BLaER1 treated with 17β-estradiol and CSF1 and Interleukin-3, amounts not matched to agents 10 nM and 100 nM (cell line): ENCODE measurements around the gene NOL4L.
A peak's percentile ranks its signal among the peaks of the same experiment; 100 is the strongest.

Experiments
- H3K27ac ChIP-seq, 11 experiments: shearing (Covaris generic); formaldehyde crosslinking; 2 replicates each; pipeline ENCODE4 v1.8.1; 2022
- H3K27me3 ChIP-seq, 11 experiments: shearing (Covaris generic); formaldehyde crosslinking; 2 replicates each; pipeline ENCODE4 v1.8.1; 2022
- H3K36me3 ChIP-seq, 11 experiments: shearing (Covaris generic); formaldehyde crosslinking; 2 replicates each; pipeline ENCODE4 v1.8.1; 2022
- H3K4me1 ChIP-seq, 10 experiments: shearing (Covaris generic); formaldehyde crosslinking; 2 replicates each; pipeline ENCODE4 v1.8.1; 2022
- H3K4me2 ChIP-seq, 11 experiments: shearing (Covaris generic); formaldehyde crosslinking; 2 replicates each; pipeline ENCODE4 v1.8.1; 2022
- H3K4me3 ChIP-seq, 10 experiments: shearing (Covaris generic); formaldehyde crosslinking; 2 replicates each; pipeline ENCODE4 v1.8.1; 2022
- H3K9ac ChIP-seq, 11 experiments: shearing (Covaris generic); formaldehyde crosslinking; 2 replicates each; pipeline ENCODE4 v1.8.1; 2022
- H3K9me3 ChIP-seq, 11 experiments: shearing (Covaris generic); formaldehyde crosslinking; replicated peaks in 1 of 11; 2 replicates each; pipeline ENCODE4 v1.8.1; 2022
- H4K20me1 ChIP-seq, 11 experiments: shearing (Covaris generic); formaldehyde crosslinking; 2 replicates each; pipeline ENCODE4 v1.8.1; 2022
- Cebpa-rat ChIP-seq, 11 experiments: shearing (Covaris generic); IDR thresholded peaks; 2 replicates each; pipeline ENCODE4 v1.8.1; 2022

NOL4L gene

DNA sequence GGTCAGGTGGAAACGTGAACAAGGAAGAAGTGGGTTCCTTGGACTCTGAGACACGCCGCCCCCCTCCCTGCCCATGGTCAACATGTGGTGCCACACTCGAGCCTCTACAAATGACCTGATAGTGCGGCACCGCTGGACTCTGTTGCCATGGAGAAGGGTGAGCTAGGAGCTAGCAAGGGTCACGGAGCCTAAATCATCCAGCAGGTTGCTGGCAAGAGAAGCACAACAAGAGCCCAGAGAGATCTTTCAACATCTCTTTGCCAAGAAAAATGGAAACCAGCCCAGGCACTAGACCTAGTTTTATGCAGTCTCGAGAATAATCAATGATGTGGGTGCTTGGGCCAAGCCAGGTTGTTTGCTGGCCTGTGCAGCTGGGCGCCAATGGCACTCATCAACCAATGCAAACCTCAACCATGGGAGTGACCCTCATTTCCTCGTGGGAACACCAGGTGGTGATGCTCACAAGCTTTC, 69.5 kb downstream of the NOL4L start:
- Histone ChIP-seq H3K4me1 (peaks cover 34 to 100% (median 96%) of the 10 kb centered on the region in 10 experiments), H3K27ac (no peak overlapping the region), H4K20me1 (peaks cover 0 to 18% (median 0%) of the 10 kb centered on the region in 11 experiments; a peak in 6 of 22 replicates), H3K36me3 (peaks cover 16 to 49% (median 34%) of the 10 kb centered on the region in 11 experiments; a peak in 17 of 22 replicates), H3K9ac (no peak overlapping the region), H3K9me3 (no peaks in the 10 kb centered on the region), H3K27me3 (no peaks in the 10 kb centered on the region), H3K4me2 (peak overlapping the region in 9 of 11 experiments; percentile 64 to 91 (median 89); a peak in 14 of 22 replicates), H3K4me3 (no peak overlapping the region)
- no peak for TF ChIP-seq Cebpa-rat (IDR thresholded peaks at IDR 0.05)

DNA sequence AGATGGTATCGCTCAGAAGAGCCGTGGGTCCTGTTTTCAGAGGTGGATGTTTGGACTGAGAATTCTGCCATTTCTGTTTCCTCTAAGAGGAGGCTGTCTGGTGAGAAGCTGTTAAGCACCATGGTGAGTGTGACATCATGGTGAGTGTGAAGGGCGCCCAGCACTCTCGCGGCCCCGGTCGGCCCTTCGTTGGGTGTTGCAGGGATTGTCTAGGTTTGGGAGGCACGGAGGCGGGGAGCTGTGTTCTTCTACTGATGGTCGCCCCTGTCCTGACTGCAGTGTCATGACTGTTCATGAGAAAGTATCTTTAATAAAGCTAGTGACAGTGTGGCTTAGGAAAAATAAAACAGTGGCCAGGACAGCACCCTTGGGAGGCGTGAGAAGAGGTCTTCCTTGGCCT, 70.4 kb downstream of the NOL4L start:
- Histone ChIP-seq H3K4me3 (no peak overlapping the region), H3K9me3 (no peaks in the 10 kb centered on the region), H3K27me3 (no peaks in the 10 kb centered on the region), H3K4me2 (peak overlapping the region in 9 of 11 experiments; percentile 46 to 91 (median 89); a peak in 16 of 22 replicates), H3K9ac (no peak overlapping the region), H3K27ac (peak overlapping the region in 2 of 11 experiments; percentile 7 to 49; a peak in 2 of 22 replicates), H3K36me3 (peaks cover 16 to 49% (median 34%) of the 10 kb centered on the region in 11 experiments; a peak in 17 of 22 replicates), H4K20me1 (peaks cover 0 to 14% (median 0%) of the 10 kb centered on the region in 11 experiments; a peak in 6 of 22 replicates), H3K4me1 (peaks cover 43 to 100% (median 97%) of the 10 kb centered on the region in 10 experiments)
- TF ChIP-seq Cebpa-rat (IDR thresholded peaks at IDR 0.05) = no peak

DNA sequence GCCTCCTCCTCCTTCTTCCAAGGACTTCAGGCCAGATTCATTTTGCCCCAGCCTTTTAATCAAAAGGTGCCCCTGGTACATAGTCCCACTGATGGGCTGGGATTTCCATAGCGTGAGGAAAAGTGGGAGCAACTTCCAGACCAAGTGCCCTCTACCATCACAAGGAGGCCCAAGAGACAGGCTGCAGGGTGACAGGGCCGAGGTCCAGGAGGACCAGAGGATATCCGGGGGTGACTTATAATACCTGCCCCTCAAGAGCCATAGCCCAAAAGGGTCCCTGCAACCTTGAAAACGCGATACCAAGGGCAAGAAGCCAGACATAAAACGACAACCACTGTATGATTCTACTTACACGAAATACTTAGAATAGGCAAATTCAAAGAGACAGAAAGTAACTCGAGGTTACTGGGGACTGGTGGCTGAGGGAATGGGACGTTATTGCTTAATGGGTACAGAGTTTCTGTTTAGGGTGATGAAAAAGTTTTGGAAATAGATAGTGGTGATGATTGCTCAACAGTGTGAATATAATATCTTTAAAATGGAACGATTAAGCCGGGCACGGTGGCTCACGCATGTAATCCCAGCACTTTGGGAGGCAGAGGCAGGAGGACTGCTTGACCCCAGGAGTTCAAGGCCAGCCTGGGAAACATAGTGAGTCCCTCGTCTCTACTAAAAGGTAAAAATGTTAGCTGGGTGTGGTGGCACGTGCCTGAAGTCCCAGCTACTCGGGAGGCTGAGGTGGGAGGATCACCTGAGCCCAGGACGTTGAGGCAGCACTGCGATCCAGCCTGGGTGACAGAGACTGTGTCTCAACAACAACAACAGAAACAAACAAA, 71.9 kb downstream of the NOL4L start:
- Histone ChIP-seq H3K36me3 (peaks cover 5 to 34% (median 19%) of the 10 kb centered on the region in 11 experiments; a peak in 13 of 22 replicates), H3K4me3 (peak overlapping the region in 5 of 10 experiments; percentile 27 to 70 (median 59); a peak in 7 of 20 replicates), H3K9ac (peak overlapping the region in 6 of 11 experiments; percentile 6 to 56 (median 38); a peak in 9 of 22 replicates), H3K4me2 (peak overlapping the region in 9 of 11 experiments; percentile 83 to 95 (median 89); a peak in 18 of 22 replicates), H3K4me1 (peaks cover 56 to 100% (median 98%) of the 10 kb centered on the region in 10 experiments), H4K20me1 (peaks cover 0 to 12% (median 0%) of the 10 kb centered on the region in 11 experiments; a peak in 5 of 22 replicates), H3K27ac (peak overlapping the region in 8 of 11 experiments; percentile 31 to 62 (median 44); a peak in 14 of 22 replicates), H3K27me3 (no peaks in the 10 kb centered on the region), H3K9me3 (no peaks in the 10 kb centered on the region)
- peak in 4 of 11 experiments; percentile 29 to 69 (median 42); a peak in 4 of 22 replicates for TF ChIP-seq Cebpa-rat (IDR thresholded peaks at IDR 0.05)

DNA sequence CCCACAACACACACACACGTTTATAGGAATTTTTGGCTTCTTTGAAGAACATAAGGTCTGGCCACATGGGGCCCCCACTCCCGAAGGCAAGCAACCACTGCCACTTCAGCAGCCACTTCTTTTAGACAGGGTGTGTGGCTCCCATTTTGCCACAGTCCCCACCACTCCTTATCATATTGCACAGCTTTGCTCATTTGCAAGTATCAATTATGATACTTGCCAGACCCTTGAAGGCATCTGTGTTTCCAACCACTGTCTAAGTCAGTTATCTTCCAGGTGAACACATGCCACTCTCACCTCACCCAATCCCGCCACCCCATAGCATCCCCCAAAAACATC, 73.1 kb downstream of the NOL4L start:
- H3K4me3 ChIP-seq = peak overlapping the region in 8 of 10 experiments; percentile 43 to 70 (median 56); a peak in 12 of 20 replicates
- peaks cover 0 to 12% (median 0%) of the 10 kb centered on the region in 11 experiments; a peak in 4 of 22 replicates for H4K20me1 ChIP-seq
- H3K4me2 ChIP-seq = peak overlapping the region; percentile 67 to 95 (median 89); a peak in 19 of 22 replicates
- H3K27me3 ChIP-seq = no peaks in the 10 kb centered on the region
- H3K9me3 ChIP-seq = no peaks in the 10 kb centered on the region
- peaks cover 5 to 24% (median 12%) of the 10 kb centered on the region in 11 experiments; a peak in 13 of 22 replicates for H3K36me3 ChIP-seq
- peak overlapping the region in 9 of 11 experiments; percentile 54 to 85 (median 77); a peak in 14 of 22 replicates for H3K9ac ChIP-seq
- TF ChIP-seq Cebpa-rat (IDR thresholded peaks at IDR 0.05) = no peak
- peaks cover 57 to 100% (median 98%) of the 10 kb centered on the region in 10 experiments for H3K4me1 ChIP-seq
- peak overlapping the region in 7 of 11 experiments; percentile 84 to 92 (median 88); a peak in 14 of 22 replicates for H3K27ac ChIP-seq

DNA sequence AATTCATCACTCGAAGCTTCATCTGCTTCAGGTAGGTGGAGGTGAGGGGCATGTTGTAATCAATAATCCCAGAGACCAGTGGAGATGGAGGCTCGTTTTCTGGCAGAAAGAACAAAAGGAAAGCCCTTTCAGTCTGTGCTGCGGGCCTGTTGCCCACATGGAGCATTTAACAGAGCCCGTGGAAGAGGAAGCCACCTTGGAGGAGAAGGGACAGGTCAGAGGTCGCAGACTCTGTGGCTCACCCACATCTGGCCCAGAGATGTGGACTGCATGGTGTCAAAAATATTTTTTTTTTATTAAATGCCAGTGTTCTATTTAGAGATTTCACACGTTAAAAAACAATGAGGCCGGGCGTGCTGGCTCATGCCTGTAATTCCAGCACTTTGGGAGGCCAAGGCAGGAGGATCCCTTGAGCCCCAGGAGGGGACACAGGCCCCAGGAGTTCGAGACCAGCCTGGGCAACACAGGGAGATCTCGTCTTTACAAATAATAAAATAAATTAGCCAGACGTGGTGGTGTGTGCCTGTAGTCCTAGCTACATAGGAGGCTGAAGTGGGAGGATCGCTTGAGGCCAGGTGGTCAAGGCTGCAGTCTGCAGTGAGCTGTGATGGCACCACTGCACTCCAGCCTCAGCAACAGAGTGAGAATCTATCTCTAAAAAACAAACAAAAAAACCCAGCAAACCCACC, 73.6 kb downstream of the NOL4L start:
- H3K4me1 ChIP-seq = peaks cover 57 to 100% (median 98%) of the 10 kb centered on the region in 10 experiments
- peak overlapping the region; percentile 2 to 85 (median 73); a peak in 18 of 22 replicates for H3K9ac ChIP-seq
- no peaks in the 10 kb centered on the region for H3K27me3 ChIP-seq
- peaks cover 5 to 24% (median 12%) of the 10 kb centered on the region in 11 experiments; a peak in 13 of 22 replicates for H3K36me3 ChIP-seq
- H3K9me3 ChIP-seq = no peaks in the 10 kb centered on the region
- TF ChIP-seq Cebpa-rat (IDR thresholded peaks at IDR 0.05) = no peak
- peak overlapping the region in 8 of 10 experiments; percentile 43 to 70 (median 56); a peak in 16 of 20 replicates for H3K4me3 ChIP-seq
- peak overlapping the region in 9 of 11 experiments; percentile 41 to 92 (median 88); a peak in 18 of 22 replicates for H3K27ac ChIP-seq
- peaks cover 0 to 14% (median 0%) of the 10 kb centered on the region in 11 experiments; a peak in 4 of 22 replicates for H4K20me1 ChIP-seq
- peak overlapping the region; percentile 67 to 95 (median 89) for H3K4me2 ChIP-seq

DNA sequence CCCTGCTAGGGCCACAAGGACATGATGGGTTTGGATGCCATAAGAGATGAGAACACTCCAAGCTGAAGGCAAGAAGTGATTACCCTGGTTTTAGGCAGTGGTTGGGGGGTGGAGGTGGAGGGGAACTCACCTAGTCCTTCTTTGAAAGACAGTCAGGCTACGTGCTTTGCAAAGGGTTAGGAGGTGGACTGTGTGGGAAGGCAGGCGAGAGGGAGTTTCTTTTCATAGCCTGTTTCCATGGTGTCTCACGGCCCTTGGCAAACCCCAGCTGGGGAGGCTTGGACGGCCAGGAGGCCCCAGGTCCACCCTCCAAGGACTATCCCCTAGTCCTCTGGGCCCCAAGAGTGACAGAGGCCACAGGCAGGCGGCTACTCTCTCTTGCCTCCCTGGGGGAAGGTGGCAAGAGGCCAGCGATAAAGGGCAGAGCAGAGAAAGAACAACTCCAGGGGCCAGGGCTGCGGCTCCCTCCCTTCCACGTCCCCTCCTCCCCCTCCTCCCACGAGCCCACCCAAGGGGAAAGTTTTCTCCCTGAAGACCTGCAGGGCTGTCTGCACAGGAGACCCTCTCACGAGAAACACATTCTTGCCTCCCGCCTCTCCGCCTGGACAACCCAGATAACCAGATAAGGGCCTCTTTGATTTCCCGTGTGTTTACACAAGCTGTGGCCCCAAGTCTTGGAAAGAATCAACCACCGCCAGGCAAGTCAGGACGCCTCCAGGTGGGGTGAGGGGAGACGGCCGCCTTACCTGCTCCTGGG, 74.4 kb downstream of the NOL4L start:
- no peaks in the 10 kb centered on the region for H3K9me3 ChIP-seq
- peaks cover 0 to 17% (median 5%) of the 10 kb centered on the region in 11 experiments; a peak in 13 of 22 replicates for H3K36me3 ChIP-seq
- peak overlapping the region; percentile 67 to 95 (median 89) for H3K4me2 ChIP-seq
- H3K27me3 ChIP-seq = no peaks in the 10 kb centered on the region
- peaks cover 62 to 100% (median 98%) of the 10 kb centered on the region in 10 experiments for H3K4me1 ChIP-seq
- TF ChIP-seq Cebpa-rat (IDR thresholded peaks at IDR 0.05) = no peak
- H3K27ac ChIP-seq = peak overlapping the region in 9 of 11 experiments; percentile 41 to 92 (median 88); a peak in 18 of 22 replicates
- H3K9ac ChIP-seq = peak overlapping the region; percentile 2 to 85 (median 73); a peak in 18 of 22 replicates
- peak overlapping the region in 8 of 10 experiments; percentile 43 to 70 (median 56); a peak in 16 of 20 replicates for H3K4me3 ChIP-seq
- peaks cover 0 to 14% (median 0%) of the 10 kb centered on the region in 11 experiments; a peak in 4 of 22 replicates for H4K20me1 ChIP-seq

DNA sequence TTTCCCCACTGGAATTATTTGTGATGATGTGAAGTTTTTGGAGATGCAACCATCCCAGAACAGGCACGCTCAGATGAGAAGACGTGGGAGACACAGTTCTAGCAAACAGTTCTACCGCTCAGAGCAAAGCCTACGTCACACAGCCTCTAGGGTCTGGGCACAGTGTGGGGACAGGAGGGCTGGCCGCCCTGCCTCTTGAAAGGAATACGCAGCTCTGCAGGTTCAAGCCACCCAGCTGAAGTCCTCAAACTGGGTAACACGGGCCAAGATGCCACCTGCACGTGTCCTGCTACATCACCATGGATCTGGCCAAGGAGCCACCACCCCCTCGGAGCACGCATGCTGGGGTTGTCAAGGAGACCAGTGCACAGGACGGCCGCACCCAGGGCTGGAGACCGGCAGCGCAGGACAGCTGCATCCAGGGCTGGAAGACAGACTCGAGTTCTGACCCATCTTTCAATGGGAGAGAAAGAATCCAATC, 75.0 kb downstream of the NOL4L start:
- no peak for TF ChIP-seq Cebpa-rat (IDR thresholded peaks at IDR 0.05)
- H3K9me3 ChIP-seq = no peaks in the 10 kb centered on the region
- peak overlapping the region in 8 of 10 experiments; percentile 43 to 70 (median 56); a peak in 15 of 20 replicates for H3K4me3 ChIP-seq
- peak overlapping the region in 9 of 11 experiments; percentile 41 to 92 (median 88); a peak in 18 of 22 replicates for H3K27ac ChIP-seq
- peaks cover 0 to 14% (median 0%) of the 10 kb centered on the region in 11 experiments; a peak in 4 of 22 replicates for H4K20me1 ChIP-seq
- peaks cover 0 to 10% (median 2%) of the 10 kb centered on the region in 11 experiments; a peak in 6 of 22 replicates for H3K36me3 ChIP-seq
- H3K4me2 ChIP-seq = peak overlapping the region; percentile 67 to 95 (median 89)
- H3K27me3 ChIP-seq = no peaks in the 10 kb centered on the region
- peaks cover 68 to 100% (median 98%) of the 10 kb centered on the region in 10 experiments for H3K4me1 ChIP-seq
- peak overlapping the region; percentile 2 to 85 (median 73); a peak in 17 of 22 replicates for H3K9ac ChIP-seq
